DND-41 (cell line): ENCODE measurements around the gene NSD1.
"Not testable (repeated sequence)": the region's sequence is repeated elsewhere in the genome, so short reads cannot be mapped to it uniquely, and the experiment has no call there.

Experiments used
- ATAC-seq: fragments of 200-7000 bp; cut with Tn5 transposase; 3 replicates; pipeline ENCODE4 v1.9.1; 2021; ENCODE audit warnings: low read depth; ENCODE audit not compliant: insufficient read depth
- DNase-seq: peaks from one replicate; pipeline ENCODE4 v3.0.0-alpha.2; 2020
- H2AFZ ChIP-seq: 2 replicates; pipeline ENCODE4 v1.6.0; 2012; ENCODE audit warnings: low read depth, low read length
- H3K27ac ChIP-seq: 2 replicates; pipeline ENCODE4 v1.5.1; 2012; ENCODE audit warnings: low read length, inconsistent platforms
- H3K27me3 ChIP-seq: fragments of 200-600 bp; sonication (generic); 2 replicates; pipeline ENCODE4 v1.6.0; 2012; ENCODE audit warnings: low read length, mild to moderate bottlenecking, inconsistent platforms; ENCODE audit not compliant: insufficient read depth, poor library complexity
- H3K36me3 ChIP-seq: 2 replicates; pipeline ENCODE4 v1.5.1; 2012; ENCODE audit warnings: low read length, inconsistent platforms; ENCODE audit not compliant: insufficient read depth
- H3K4me1 ChIP-seq: 2 replicates; pipeline ENCODE4 v1.5.1; 2012; ENCODE audit warnings: mild to moderate bottlenecking, low read length; ENCODE audit not compliant: insufficient read depth
- H3K4me2 ChIP-seq: 2 replicates; pipeline ENCODE4 v1.6.0; 2012; ENCODE audit warnings: mild to moderate bottlenecking, moderate library complexity, low read length, inconsistent platforms; ENCODE audit not compliant: insufficient read depth
- H3K4me3 ChIP-seq, 2 experiments: fragments of 200-600 bp in 1 of 2; shearing (Covaris generic) in 1 of 2; 2 replicates each; pipeline ENCODE4 v1.5.1; 2012 to 2016; ENCODE audit warnings: inconsistent platforms in 2 of 2, low read length in 2 of 2, mild to moderate bottlenecking in 2 of 2, low read depth in 1 of 2, moderate library complexity in 1 of 2
- H3K79me2 ChIP-seq: 2 replicates; pipeline ENCODE4 v1.6.0; 2012; ENCODE audit warnings: low read length, inconsistent platforms; ENCODE audit not compliant: insufficient read depth
- H3K9ac ChIP-seq: 2 replicates; pipeline ENCODE4 v1.6.0; 2012; ENCODE audit warnings: low read depth, mild to moderate bottlenecking, inconsistent platforms, low read length, moderate library complexity
- H3K9me3 ChIP-seq: 2 replicates; pipeline ENCODE4 v1.5.1; 2012; ENCODE audit warnings: low read length, moderate library complexity, mild to moderate bottlenecking, inconsistent platforms; ENCODE audit not compliant: insufficient read depth, severe bottlenecking
- H4K20me1 ChIP-seq: 2 replicates; pipeline ENCODE4 v1.6.0; 2012; ENCODE audit warnings: low read length; ENCODE audit not compliant: insufficient read depth
- CTCF ChIP-seq: IDR thresholded peaks from 2 replicates; pipeline ENCODE4 v1.5.1; 2012; ENCODE audit warnings: borderline replicate concordance, low read length, moderate library complexity, mild to moderate bottlenecking; ENCODE audit not compliant: poor library complexity, severe bottlenecking; ENCODE audit errors: extremely low read depth
- EZH2 ChIP-seq: IDR thresholded peaks from 3 replicates; pipeline ENCODE4 v1.6.1; 2012; ENCODE audit warnings: borderline replicate concordance, low read depth, mild to moderate bottlenecking, moderate library complexity, low read length, inconsistent platforms; ENCODE audit not compliant: severe bottlenecking

The NSD1 gene

DNA sequence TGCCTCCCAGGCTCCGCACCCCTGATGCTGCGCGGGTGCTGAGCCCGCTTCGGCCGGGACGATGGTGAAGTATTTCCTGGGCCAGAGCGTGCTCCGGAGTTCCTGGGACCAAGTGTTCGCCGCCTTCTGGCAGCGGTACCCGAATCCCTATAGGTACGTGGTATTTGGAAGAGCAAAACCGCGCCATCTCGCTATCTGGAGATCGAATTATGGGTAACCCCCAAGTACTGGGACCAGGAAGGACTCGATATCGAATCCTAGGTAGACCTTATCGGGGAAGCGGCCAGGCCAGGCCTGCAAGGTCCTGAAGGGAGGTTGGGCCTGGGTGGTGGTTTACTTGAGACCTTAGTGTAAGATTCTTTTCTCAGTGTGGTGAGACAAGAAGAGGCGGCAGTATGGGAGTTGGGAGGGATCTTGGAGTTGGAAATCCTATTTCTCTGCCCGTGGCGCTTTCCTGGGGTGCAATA, 170.4 kb downstream of the NSD1 start:
- DNase-seq (no peak), ATAC-seq (no peak)
- peaks cover 66% of the 10 kb centered on the region for H3K79me2 ChIP-seq
- H3K9me3 ChIP-seq, result no peaks in the 10 kb centered on the region
- peaks cover 57% of the 10 kb centered on the region for H3K36me3 ChIP-seq
- peak overlapping the region; percentile 96 for H3K9ac ChIP-seq
- H4K20me1 ChIP-seq, result peaks cover 49% of the 10 kb centered on the region
- no peaks in the 10 kb centered on the region for H3K27me3 ChIP-seq
- no peak for TF ChIP-seq EZH2
- no peak for TF ChIP-seq CTCF
- peak overlapping the region; percentile 99 for H3K4me2 ChIP-seq
- H3K4me1 ChIP-seq, result peaks cover 76% of the 10 kb centered on the region
- H3K4me3 ChIP-seq, result peak overlapping the region; percentile 53 to 69
- peak overlapping the region; percentile 86 for H2AFZ ChIP-seq
- H3K27ac ChIP-seq, result peak overlapping the region; percentile 70

DNA sequence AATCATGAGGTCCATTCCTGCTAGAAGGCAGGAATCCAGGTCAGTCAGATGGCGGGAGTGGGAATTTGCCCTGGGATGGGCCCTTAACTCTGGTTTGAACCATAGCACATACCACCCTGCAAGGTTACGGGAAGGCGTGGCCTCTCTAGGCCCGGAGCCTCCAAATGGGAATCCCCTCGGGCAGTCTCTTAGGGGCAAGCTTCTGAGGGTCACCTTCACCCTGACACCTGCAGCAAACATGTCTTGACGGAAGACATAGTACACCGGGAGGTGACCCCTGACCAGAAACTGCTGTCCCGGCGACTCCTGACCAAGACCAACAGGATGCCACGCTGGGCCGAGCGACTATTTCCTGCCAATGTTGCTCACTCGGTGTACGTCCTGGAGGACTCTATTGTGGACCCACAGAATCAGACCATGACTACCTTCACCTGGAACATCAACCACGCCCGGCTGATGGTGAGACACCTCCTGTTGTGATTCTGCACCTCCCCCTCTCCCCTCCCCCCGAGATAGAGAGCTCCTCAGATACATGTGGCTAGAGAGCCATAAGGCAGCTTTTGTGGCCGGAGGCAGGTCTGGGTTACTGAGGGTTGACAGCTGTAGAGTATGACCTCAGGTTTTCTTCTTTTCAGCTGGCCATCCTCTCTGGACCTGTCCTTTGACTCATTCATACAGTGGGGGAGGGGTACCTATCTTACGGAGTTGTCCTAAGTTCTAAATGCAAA, 171.0 kb downstream of the NSD1 start:
- ATAC-seq (no peak), DNase-seq (no peak)
- Histone ChIP-seq H3K79me2 (peaks cover 72% of the 10 kb centered on the region), H3K9me3 (no peaks in the 10 kb centered on the region), H4K20me1 (peaks cover 49% of the 10 kb centered on the region), H3K4me2 (peak overlapping the region; percentile 99), H3K4me1 (peaks cover 76% of the 10 kb centered on the region), H2AFZ (peak overlapping the region; percentile 86), H3K9ac (peak overlapping the region; percentile 96), H3K27me3 (no peaks in the 10 kb centered on the region), H3K4me3 (peak overlapping the region; percentile 53 to 69), H3K36me3 (peaks cover 63% of the 10 kb centered on the region), H3K27ac (peak overlapping the region; percentile 70)
- TF ChIP-seq CTCF, result no peak
- TF ChIP-seq EZH2, result no peak

- peaks cover 73% of the 10 kb centered on the region for H3K36me3 ChIP-seq
- ATAC-seq, H3K9ac ChIP-seq, H3K27me3 ChIP-seq, DNase-seq, H3K27ac ChIP-seq, H3K9me3 ChIP-seq, H2AFZ ChIP-seq: not testable (repeated sequence)
- peaks cover 88% of the 10 kb centered on the region for H3K79me2 ChIP-seq
- peaks cover 64% of the 10 kb centered on the region for H4K20me1 ChIP-seq
- peak overlapping the region; percentile 99; the same call in 1 of the 2 replicates for H3K4me2 ChIP-seq
- H3K4me3 ChIP-seq, result peak overlapping the region in 1 of 2 experiments; percentile 7; a peak in 1 of 4 replicates
- peaks cover 75% of the 10 kb centered on the region for H3K4me1 ChIP-seq
Measured at GRCh38 chr5:177306103-177306640, 172.6 kb downstream of the NSD1 start.
